IPS DF 19.7 (cell line): ENCODE measurements around the gene SCT.

ENCODE experiments used
- DNase-seq: peaks from one replicate; pipeline ENCODE4 v3.0.0-alpha.2; 2013; ENCODE audit warnings: low read depth, low spot score

SCT gene

GRCh38 chr11:643849-644738, 17.1 kb upstream of the SCT start:
- no peak for DNase-seq

GRCh38 chr11:643366-643765, 16.4 kb upstream of the SCT start:
- DNase-seq = no peak

- DNase-seq = no peak
Observed at GRCh38 chr11:641806-642370, 14.9 kb upstream of the SCT start.

- DNase-seq = no peak
Observed at GRCh38 chr11:640021-640706, 13.2 kb upstream of the SCT start.

- DNase-seq = no peak
Observed at GRCh38 chr11:639332-639955, 12.5 kb upstream of the SCT start.

- no peak for DNase-seq
Observed at GRCh38 chr11:638631-639331, 11.8 kb upstream of the SCT start.

GRCh38 chr11:637593-638521, 10.9 kb upstream of the SCT start:
- DNase-seq = no peak

GRCh38 chr11:637333-637592, 10.3 kb upstream of the SCT start:
- no peak for DNase-seq

- DNase-seq = no peak
Observed at GRCh38 chr11:636511-637332, 9.7 kb upstream of the SCT start, which contains the start of gene DRD4. DRD4 (plus strand) TSS chr11:637269; CDS start chr11:637305, 36 bp downstream.

- DNase-seq = no peak
Observed at GRCh38 chr11:635945-636510, 9.0 kb upstream of the SCT start.

- no peak for DNase-seq
Observed at GRCh38 chr11:630871-631270, 3.9 kb upstream of the SCT start.

- no peak for DNase-seq
Observed at GRCh38 chr11:629237-629583, 2.2 kb upstream of the SCT start.

- no peak for DNase-seq
Observed at GRCh38 chr11:628056-628455, 1.1 kb upstream of the SCT start.

GRCh38 chr11:627308-627576, 261 bp upstream of the SCT start:
- no peak for DNase-seq

GRCh38 chr11:625636-626268, 1.2 kb downstream of the SCT start:
- no peak for DNase-seq

GRCh38 chr11:624705-625635, 2.0 kb downstream of the SCT start, which contains the start of gene CDHR5:
CDHR5 (minus strand) TSS chr11:624955; CDS start chr11:624902, 53 bp downstream.
- DNase-seq = no peak

- DNase-seq = no peak
Observed at GRCh38 chr11:623999-624704, 2.8 kb downstream of the SCT start.
